ELF-1 (cell line): ENCODE data around the gene GPS2.
"Not testable (repeated sequence)": the region's sequence is repeated elsewhere in the genome, so short reads cannot be mapped to it uniquely, and the experiment has no call there.

Experiments
- DNase-seq: peaks from one replicate; pipeline ENCODE4 v3.0.0-alpha.2; 2016; ENCODE audit warnings: low read depth, low spot score

GPS2 gene

DNA sequence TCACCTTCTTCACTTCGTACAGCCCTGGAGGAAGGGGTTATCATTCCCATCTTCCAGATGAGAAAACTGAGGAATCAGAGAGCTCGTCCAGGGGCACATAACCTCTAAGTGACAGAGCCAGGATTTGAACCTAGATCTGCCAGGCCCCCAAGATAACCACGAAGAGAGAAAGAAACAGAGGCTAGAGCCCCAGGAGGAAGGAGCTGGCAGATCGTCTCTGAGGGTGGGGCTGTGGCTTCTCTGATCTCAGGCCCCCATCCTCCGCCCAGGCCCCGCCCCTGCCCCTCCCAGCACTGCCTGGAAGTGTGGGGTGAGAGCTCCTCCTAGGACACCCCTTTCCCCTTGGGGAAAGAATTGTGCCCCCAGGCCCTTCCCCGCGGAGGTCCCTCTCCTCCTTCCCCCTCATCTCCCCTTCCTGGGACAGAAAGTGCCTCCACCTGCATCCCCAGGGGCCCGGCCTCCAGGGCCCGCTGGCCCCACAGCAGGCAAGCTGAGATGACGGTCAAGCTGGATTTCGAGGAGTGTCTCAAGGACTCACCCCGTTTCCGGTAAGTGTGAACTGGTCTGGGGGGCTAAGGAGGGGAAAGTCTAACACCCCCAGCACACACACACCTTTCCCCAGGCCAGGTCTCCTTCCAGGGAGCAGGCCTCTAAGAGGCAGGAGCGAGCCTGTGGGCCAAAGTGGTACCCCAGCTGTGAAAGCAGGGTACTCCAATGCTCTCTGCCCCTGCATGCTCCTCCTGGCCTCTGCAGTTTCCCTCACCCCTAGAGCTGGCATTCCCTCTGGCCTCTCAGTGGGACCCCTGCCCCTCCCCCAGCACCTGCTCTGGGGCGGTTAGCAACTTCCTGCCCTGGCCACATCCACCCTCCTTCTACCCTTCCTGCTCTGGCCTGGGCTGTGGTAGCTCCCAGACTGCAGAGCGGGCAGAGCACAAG lies 21.3 kb upstream of the GPS2 start, which contains the start of gene ACAP1:
TSS of gene ACAP1 (plus strand) at position 290 of the 936 bp plus-strand sequence. CDS start at position 496, 206 bp downstream.
- no peak for DNase-seq

DNA sequence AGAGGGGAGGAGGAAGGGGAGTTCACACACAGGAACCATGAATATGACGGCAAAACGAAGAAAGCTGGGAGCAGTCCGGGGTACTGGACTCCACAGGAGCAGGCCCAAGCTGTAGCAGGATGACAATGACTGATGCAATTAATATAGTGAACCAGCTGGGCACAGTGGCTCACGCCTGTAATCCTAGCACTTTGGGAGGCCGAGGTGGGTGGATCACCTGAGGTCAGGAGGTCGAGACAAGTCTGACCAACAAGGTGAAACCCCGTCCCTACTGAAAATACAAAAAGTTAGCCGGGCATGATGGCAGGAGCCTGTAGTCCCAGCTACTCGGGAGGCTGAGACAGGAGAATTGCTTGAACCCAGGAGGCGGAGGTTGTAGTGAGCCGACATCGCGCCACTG lies 20.6 kb upstream of the GPS2 start:
- DNase-seq = not testable (repeated sequence)

DNA sequence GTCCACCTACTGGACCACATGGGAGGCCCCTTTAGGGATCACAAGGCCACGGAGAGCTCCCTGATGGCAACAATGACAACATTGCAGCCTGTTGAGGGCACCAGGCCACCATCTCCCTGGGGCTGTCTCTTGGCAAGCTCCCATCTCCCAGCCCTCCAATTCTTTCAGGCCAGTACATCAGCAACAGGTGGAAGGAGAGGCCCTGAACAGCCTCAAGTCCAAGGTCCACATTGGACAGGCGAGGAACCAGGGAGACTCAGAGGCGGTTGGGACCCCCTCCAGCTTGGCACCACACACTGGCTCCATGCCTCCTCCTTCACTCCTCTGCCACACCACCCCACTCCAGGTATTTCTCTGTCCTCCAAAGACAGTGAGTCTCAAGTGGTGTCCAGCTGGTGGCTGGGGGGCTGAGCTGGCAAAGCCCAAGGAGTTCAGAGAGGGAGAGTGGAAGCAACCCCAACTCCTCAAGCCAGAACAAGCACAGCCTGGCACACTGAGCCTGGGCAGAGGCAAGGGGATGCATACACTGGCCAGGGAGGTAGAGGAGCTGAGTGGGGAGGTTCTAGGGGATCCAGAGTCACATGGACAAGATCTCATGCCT lies 19.9 kb upstream of the GPS2 start:
- no peak for DNase-seq

DNA sequence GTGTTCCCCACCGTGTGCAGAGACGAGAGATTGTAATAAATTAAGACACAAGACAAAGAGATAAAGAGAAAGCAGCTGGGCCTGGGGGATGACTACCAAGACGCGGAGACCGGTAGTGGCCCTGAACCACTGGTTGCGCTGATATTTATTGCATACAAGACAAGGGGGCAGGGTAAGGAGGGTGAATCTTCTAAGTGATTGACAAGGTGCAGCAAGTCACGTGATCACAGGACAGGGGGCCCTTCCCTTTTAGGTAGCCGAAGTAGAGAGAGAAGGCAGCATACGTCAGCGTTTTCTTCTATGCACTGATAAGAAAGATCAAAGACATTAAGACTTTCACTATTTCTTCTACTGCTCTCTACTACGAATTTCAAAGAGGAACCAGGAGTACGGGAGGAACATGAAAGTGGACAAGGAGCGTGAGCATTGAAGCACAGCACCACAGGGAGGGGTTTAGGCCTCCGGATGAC lies 17.5 kb upstream of the GPS2 start:
- not testable (repeated sequence) for DNase-seq

DNA sequence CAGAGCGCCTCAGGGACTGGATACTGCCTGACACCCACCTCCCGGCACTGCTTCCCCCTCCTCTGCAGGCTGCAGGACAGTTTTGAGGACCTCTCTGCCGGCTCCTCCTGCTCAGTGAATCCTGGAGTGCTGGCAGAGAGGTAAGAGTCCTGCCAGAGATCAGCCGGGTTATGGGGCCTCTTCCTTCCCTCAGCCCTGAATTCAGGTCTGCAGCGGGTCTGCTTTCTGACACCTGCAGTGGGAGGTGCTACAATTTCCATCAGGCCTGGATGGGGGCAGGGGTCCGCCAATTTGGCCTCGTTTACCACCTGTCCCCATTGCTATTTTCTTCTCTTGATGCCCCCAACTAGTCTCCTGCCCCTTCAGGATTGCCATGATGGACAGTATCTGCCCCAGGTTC lies 17.0 kb upstream of the GPS2 start:
- DNase-seq = no peak

DNA sequence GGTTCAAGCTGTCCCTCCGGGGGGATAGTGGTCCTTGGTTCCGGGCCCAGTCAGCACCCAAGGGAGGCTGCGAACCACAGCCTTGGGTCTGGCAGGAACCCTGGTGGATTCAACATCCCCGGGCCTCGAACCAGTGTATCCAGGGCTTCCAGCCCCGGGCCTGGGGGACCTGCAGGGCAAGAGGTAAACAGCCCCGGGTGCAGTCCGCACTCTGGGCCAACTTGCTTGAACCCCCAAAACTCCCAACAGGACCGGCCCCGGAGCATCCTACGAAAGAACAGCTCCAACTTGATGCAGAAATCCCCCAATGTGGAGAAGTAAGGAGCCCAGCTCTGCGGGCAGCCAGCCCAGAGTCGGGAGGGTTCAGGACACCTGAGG lies 15.5 kb upstream of the GPS2 start:
- DNase-seq = no peak

DNA sequence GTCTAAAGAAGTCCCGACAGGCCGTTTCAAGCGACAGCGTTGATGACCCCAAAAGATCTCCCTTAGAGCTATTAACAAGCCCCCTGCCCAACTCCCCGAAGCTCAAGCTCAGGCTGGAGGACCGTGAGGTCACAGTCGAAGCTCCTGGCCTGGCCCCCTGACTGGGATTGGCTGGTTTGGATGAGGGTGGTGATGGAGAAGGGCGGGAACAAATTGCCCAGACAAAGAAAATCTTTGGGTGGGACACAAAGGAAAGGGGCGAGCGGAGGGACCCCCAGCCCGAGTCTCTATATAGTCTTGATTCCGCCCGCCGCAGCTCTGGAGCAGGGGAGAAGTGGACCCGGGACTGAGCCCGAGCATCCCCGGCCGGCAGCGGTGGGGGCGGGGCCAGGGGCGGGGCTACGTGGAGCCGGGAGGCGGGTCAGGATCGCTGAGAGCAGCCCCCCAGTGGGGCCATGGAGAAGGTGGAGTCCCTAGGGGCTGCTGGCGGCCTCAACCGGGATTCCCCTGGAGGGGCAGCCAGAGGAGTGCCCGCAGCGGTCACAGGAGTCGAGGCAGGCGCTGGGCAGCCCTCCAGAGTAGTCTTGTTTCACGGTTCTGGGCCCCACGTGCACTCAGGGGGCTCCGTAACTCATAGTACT lies 15.0 kb upstream of the GPS2 start:
- DNase-seq = peak; percentile 93

DNA sequence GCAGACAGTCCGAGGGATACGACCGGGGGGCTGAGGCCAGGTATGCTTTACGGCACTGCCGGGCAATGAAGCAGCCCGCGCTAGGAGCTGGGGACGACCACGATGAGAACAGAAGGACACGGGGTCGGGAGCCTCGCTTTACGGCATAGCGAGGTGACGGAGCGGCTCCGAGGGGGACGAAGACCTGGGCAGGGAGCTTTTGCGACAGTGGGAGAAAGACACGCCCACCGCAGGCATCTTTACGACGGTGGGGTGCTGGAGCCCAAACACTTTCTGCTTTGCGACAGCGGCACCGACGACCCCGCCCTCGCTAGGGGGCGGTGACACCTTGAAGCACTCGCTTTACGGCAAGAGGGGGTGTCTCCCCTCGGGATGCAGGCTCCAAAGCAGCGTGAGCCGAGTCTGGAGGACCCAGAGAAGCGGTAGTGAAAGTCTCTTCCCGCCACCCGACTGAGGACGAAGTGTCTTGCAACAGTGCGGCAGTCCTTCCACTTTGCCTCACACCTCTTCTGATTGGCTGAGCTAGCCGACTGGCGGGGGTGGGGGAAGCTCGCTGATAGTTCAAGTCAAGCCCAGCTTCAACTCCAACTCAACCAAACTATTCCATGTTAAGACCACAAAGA lies 14.3 kb upstream of the GPS2 start:
- DNase-seq = peak; percentile 100

DNA sequence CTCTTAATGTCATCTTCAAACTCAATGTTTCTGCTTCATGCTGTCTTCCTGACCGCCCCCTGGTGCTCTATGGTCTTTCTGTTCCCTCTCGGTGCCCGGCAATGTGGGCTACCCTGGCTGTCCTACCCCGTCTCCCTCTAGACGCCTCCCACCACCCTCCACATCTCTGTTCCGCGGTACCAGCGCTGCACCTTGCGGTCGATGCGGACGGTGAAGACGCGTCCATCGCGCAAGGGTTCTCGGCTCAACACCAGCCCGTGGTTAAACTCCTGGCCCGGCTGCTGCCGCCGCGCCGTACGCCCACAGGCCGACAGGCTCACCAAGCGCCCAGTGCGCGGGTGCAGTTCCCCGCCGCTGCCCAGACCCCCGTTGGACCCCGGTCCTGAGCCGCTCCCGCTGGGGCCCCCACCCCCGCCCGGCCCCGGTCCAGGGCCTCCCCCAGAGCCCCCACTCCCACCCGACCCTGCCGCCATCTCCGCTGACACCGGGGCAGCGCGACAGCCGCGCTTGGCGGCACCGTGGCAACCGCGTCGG lies 13.7 kb upstream of the GPS2 start, which contains the start of gene NEURL4:
TSS of gene NEURL4 (minus strand) at position 496 of the 534 bp plus-strand sequence. CDS start at position 473, 23 bp downstream.
- DNase-seq = peak; percentile 30

DNA sequence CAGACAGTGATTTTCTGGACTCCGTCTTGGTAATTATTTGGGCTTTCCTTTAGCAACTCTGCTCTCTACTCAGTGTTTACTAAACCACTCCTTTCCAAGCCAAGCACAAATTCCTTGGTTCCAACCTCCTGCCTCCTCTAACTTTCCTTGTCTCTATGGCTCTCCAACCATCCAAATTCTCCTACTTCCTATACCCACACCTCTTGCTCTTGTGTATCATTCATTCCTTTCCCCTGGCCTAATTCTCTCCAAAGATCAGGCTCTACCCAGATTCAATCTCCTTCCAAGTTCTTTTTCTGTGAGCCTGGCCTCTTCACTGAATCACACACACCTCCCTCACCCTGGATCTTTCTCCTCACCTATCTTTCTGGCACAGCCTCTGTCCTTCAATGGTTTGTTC lies 12.8 kb upstream of the GPS2 start:
- DNase-seq = no peak

DNA sequence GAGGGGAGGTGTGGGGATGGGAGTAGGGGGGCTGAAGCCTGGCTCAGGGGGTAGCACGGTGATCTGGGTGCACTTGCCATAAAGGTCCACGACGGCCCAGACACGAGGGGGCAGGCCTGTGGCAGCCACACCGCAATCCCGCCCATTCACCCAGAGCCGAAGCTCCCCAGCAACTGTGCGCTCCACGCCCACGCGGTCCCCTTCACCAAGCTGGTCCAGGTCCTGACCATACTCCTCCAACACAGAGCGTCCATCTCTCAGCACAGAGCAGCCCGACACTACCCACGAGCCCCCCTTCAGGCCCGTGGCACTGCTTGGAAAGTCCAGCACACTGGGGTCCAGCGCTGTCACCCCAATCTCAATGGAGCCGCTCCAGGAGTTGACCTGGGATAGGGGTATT lies 12.3 kb upstream of the GPS2 start:
- no peak for DNase-seq

DNA sequence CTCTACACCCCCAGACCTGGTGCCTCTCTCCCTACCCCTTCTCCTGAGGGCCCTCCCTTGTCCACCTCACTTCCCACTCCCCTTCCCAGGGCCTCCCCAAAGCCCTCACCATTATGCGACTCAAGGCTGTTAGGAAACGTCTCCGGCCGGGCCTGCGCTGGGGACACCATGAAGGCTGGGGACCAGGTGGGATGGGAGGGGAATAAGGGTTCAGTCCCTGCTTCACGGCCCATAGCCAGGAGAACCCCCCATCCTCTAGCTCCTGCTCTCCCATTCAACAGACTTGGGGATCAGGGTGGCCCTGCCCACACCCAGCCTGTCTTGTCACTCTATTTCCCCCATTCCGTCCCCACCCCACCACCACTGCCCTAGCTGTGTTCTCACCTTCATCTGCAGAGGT lies 11.9 kb upstream of the GPS2 start:
- no peak for DNase-seq

DNA sequence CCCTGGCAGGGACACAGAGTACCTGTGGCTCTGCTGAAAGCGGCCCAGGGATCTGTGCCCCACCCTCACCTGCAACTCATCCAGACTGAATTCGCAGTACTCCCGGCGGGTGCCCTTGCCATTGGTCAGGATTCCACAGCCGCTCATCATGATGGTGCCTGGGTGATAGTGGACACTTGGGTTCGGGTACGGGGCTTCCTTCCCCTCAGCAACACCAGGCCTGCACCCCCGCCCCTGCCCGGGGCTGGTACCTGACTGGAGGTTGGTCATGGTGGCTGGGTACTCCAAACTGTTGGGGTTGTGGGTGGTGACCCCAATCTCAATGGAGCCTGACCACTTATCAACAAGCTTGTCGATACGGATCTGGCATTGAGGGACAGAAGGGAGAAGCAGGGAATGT lies 11.0 kb upstream of the GPS2 start:
- no peak for DNase-seq

DNA sequence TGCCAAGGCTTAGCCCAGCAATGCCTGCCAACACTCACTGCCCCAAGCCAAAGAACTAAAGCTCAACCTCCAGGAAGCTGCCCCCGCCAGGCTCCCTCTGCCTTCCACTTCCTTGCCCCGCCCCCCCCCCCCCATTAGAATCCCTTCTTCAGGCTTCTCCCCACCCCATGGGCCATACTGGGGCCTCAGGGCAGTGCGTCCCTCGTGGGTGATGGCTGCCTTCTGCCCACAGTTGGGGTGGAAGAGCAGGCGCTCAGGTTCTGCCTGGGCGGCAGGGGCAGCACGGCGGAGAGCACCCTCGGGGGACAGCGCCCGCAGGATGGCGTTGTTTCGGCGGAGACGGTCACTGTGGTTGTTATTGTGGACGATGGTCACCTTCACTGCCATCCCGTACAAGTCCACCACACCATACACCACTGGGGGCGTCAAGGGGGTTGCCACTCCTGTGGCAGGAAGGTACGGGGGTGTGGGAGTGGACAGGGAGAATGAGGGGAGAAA lies 9.9 kb upstream of the GPS2 start:
- DNase-seq = no peak

DNA sequence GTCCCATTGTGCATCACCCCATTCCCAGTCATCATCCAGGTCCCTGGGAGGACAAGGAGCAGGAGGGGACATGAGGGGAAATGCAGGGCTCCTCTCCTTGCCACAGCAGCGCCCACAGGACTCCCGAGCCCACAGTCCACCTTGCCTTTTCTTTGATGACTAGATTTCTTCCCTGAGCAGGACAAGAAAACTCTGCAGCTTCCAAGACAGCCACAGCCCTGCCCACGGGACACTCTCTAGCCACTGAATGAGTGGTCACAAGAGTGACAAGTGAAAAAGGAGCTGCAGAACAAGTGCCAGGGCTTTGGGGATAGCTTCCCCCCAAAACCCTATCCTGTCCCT lies 9.2 kb upstream of the GPS2 start:
- no peak for DNase-seq

DNA sequence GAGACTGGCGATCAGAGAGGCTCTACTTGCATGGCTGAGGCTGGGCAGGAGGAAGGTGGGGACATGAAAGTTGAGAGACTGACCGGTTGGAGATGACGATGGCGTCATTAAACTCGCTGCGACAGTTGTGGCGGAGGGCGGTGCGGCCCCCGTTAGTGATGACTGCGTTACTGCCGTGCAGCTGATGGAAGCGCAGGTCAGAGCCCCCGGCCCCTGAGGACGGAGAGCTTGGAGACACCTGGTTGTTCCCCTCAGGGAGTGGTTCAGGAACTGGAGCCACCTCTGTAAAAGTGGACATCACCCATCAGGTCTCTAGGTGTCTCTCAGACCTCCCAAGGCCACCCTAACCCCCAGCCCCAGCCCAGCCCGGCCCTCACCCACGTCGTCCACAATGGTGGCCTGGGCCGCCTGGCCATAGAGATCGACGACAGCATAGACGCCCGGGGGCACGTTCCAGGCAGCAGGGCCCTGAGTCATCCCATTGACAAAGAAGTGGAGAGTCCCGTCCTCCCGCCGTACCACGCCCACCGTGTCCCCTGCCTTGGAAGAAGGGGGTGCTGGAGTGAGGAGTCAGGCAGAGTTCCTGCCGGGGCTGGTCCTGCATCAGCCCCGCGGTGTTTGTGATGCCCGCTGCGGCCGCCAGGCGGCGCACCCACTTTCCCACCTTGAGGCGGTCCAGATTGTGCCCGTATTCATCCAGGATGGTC lies 8.7 kb upstream of the GPS2 start:
- DNase-seq = peak; percentile 83

DNA sequence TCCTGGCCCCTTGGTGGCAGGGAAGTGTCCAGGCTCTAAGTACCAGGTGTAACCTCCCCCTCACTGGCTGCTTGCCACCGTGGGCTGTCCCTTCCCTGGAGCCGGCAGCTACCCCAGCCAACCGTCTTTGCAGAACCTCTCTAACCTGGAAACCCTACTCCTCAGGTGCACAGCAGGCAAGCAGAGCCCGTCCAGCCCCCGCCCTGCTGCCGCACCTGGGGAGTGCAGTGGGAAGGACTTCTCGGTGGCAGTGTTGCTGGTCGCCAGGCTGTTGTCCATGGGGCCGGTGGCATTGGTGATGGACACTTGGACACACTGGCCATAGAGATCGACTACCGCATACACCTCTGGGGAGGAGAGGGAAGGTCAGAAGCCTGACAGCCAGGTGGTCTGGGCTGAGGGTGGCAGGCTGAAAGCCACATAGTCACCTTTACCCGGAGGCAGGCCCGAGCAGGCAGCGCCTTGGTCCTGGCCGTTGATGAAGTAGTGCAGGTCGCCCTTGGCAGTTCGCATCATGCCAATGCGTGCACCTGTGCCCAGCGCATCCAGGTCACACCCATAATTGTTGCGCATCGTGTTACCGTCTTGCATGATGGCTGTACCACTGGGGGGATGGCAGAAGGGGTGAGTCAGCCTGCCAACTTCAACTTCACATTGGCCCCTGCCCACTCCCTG lies 7.5 kb upstream of the GPS2 start:
- DNase-seq = no peak

DNA sequence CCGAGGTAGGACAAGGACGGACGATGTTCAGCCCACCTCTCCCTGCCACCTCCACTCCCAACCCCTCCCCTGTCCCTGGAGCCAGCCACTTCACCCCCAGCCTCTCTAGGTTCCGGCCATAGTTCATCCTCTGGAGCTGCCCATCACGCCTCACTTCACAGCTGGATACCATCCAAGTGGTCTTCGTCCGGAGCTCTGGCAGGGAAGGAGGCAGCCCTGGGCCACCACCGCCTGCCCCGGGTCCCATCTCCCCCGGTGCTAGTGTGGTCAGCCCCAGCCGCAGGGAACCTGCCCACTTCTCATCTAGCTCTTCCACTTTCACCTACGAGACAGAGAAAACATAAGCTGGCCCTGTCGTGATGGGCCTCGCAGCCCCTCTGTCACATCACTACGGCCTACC lies 6.3 kb upstream of the GPS2 start:
- DNase-seq = no peak

DNA sequence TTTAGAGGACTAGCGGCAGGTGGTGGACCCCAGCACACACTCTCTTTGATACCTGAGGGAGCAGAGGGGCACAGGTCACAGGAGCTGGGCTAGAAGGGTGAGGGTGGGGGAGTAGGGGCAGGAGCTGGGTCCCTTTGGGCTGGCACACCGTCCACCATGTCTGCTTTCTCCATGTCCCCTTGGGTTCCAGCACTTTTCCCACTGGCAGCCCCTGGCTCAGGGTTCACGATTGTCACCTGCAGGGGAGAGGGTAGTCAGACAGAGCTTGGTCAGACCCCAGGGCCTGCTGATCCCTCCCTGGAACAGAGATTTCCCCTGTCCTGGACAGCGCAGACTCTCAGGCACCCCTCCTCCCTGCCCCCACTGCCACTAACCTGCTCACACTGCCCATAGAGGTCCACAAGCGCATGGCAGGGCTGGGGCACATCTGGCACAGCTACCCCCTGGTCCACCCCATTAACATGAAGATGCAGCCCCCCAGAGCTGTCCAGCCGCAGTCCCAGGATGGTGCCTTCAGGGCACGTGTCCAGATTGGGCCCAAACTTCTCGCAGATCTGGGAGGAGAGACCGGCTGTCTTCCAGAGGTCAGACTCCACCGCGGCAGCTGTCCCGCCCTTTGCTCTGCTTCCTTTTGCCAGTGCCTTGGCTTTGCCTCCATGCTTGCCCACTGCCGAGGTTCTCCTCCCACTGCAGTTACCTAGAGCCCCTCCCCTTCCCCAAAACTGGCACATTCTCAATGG lies 3.1 kb upstream of the GPS2 start:
- no peak for DNase-seq
